Left forelimb (tissue), 1 donor: ENCODE measurements around the gene TMEM87B.
"Not testable (repeated sequence)": the region's sequence is repeated elsewhere in the genome, so short reads cannot be mapped to it uniquely, and the experiment has no call there.

ENCODE experiments used
- DNase-seq: peaks from one replicate; pipeline ENCODE4 v3.0.0-alpha.2; 2018; ENCODE audit warnings: low spot score

The TMEM87B gene

DNA sequence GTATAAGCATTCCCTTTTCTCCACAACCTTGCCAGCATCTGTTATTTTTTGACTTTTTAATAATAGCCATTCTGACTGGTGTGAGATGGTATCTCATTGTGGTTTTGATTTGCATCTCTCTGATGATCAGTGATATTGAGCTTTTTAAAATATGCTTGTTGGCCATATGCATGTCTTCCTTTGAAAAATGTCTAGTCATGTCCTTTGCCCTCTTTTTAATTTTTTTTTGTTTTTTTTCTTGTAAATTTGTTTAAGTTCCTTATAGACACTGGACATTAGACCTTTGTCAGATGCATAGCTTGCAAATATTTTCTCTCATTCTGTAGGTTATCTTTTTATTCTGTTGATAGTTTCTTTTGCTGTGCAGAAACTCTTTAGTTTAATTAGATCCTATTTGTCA, 14.7 kb downstream of the TMEM87B start:
- not testable (repeated sequence) for DNase-seq

DNA sequence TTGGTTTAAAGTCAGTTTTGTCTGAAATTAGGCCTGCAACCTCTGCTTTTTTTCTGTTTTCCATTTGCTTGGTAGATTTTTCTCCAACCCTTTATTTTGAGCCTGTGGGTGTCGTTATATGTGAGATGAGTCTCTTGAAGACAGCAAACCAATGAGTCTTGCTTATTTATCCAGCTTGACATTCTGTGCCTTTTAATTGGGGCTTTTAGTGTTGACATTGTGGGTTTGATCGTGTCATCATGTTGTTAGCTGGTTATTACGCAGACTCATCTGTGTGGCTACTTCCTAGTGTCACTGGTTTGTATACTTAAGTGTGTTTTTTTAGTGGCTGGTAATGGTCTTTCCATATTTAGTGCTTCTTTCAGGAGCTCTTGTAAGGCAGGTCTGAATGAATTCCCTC, 18.8 kb downstream of the TMEM87B start:
- no peak for DNase-seq

DNA sequence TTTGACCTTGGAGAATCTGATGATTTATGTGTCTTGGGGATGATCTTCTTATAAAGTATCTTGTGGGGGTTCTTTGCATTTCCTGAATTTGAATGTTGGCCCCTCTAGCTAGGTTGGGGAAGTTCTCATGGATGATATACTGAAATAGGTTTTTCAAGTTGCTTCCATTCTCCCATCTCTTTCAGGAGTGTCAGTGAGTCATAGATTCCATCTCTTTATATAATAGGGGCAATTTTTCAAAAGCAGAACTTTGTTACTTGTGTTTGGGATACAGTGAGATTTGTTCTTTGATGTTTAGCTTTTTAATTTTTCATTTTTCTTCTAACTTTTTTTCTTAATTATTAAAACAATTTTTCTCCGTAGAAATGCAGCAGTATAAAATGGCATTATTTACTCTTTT, 19.4 kb downstream of the TMEM87B start:
- no peak for DNase-seq

DNA sequence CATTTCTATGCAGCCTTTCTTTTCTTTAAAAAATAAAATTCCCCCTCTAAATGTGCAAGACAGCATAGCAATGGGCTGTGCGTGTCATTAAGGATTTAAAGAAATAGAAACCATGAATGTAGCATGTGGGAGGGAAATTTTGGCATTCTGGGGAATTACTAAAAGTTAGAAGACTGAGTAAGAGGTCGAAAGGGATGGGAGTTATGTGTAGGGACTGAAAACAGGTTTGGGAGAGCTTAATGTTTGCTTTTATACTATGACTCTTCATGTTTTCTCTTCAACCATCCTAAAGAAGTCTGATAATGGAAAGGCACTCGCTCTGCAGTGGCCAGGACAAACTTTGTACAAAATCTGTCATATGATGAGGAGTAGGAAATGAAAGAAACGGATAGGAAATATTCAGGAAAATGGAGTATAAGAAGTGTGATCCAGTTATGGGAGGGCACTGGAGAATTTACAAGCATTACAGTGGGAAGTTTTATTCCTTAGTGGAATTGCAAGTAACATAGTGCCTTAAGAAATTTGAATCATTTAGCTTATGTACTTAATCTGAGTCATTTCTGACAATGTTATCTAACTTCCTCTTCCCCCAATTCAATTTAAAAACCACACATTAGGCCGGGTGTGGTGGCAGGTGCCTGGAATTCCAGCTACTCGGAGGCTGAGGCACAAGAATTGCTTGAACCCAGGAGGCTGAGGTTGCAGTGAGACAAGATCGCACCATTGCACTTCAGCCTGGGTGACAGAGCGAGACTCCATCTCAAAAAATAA, 20.6 kb downstream of the TMEM87B start:
- no peak for DNase-seq

DNA sequence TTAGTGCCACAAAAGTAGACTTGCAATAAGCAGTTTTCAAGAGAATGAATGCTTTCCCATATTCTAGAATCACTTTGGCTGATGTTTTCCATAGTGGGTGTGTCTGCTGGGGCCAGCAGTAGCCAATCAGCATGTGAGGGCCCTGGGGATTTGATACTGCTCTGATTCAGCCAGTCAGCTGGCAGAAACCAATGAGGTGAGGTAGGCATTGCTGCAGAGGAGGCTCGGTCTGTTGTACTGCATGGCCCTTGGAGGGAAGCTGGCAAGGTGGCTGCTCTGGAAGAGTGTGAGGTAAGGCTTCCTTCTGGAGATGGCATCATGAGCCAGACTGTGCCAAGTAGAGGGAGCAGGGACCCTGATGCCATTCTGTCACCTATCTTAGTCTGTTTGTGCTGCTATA, 22.7 kb downstream of the TMEM87B start:
- DNase-seq: no peak

DNA sequence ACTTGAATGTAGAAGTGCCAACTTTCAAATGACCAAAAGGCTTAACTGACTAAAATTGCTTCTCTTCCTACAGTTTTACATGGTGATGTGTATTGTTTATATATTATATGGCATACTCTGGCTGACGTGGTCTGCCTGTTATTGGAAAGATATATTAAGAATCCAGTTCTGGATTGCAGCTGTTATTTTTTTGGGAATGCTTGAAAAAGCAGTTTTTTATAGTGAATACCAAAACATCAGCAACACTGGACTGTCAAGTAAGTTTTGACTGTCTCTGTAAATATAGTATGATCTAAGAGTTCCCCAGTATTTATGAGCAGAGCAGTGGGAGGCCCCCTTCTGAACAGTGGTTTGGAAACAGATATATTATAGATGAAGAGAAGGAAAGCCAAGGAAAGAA, 26.2 kb downstream of the TMEM87B start:
- DNase-seq: no peak

DNA sequence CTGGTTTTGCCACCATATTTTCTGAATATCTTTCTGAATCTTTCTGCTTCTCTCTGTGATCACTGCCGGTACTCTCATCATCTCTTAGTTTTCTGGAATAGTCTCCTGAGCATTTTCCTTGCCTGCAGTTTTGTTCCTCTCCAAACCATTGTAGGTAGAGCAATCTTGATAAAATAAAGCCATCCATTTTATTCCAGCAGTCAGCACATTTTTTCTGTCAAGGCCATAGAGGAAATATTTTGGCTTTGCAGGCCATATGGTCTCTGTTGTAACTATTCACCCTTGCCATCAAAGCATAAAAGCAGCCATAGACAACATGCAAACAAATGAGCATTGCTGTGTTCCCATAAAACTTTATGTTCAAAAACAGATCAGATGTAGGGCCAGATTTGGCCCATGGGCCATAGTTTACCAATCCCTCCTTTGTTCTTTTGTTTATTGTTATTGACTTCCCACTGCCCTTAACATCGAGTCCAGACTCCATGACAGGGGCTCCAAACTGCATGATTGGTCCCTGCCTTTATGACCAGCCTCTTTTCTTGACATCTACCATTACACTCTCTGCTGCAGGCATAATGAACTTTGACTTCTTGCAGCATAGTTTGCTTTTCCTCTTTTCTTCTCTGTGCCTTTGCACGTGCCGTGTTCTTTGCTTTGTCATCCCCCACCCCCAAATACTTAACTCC, 29.8 kb downstream of the TMEM87B start:
- no peak for DNase-seq

DNA sequence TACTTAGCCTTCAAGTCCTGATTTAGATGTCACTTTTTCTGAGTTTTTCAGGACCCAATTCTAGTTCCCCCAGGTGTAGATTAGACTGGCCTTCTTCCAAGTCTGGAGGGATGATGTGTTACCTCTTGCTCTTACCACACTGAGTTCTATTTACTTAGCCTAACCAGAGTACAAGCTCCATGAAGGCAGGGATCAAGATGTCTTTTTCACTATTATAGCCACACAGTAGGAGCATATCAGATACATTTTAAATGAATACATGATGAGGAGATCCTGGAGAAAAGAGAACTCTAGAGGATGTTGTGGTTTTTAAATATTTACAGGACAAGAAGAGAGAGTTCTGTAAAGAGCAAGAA, 30.3 kb downstream of the TMEM87B start:
- DNase-seq: no peak

DNA sequence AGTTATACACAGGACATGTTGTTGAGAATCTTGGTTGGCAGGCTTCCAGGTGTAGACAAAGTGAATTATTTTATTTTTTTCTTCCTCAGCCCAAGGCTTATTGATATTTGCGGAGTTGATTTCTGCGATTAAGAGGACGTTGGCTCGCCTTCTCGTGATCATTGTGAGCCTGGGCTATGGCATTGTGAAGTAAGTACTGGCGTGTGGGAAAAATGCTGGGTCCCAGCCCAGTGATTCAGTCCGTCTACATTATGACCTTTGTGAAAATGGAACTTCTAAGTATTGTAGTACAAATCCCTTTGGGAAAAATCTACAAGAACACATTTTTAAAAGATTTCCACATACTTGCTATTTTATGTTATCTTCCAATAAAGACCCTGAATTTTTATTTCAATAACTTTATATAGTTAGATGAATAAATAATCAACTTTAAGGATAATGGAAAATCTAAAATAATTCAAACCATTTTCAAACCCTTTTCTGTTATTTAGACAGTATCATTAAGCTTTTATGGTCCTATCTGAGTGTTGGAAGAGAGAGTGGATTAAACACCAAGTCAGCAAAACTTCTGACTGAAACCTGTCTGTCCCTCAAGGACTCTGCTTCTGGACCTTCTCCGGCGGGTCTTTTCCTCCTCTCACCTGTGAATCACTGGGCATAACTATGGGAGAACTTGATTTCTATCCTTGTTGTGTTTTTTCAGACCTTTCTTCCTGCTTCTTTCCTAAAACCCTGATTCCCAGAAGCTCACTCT, 31.0 kb downstream of the TMEM87B start:
- DNase-seq: no peak

DNA sequence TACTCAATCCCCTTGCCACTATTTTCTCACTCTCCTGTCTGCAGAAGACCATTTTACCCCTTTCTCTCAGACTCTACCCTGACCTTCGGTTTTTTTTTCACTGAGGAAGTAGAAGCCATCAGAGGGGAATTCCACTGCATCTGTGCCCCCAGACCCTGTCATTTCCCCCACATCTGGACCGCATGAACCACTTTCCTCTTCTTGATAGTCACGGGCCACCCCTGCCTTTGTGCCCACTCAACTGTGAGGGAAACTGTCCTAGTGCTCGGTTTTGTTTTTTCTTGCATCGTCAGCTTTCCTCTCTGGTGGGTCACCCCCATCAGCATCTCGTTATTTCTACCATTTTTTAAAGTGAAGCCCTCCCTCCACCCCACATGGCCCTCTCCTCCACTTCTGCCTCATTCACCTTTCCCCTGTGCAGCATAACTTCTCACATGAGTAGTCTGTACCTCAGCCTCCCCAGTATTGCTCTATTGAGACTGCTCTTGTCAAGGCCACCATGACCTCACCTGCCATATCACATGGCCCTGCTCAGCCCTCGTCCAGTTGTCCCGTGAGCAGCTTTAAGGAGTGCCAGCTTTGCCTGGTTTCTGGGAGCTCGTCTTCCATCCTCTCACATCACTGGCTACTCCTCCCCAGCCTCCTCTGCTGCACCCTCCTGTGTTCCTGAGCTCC, 32.4 kb downstream of the TMEM87B start:
- DNase-seq: no peak

DNA sequence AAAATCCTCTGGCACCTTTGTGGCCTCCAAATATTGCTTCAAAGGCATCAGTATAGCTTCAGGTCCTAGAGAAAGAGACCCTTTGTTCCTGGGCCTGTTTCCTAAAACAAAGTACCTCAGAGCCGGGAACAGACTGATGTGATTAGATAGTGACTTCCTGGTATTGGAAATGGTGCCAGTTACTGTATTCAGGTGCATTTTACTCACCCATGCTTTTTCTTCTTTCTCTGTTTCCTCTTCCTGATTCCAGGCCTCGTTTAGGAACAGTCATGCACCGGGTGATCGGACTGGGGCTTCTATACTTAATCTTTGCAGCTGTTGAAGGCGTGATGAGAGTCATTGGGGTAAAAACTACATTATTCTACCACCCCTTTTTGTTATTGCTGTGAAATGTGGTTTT, 34.3 kb downstream of the TMEM87B start:
- no peak for DNase-seq

DNA sequence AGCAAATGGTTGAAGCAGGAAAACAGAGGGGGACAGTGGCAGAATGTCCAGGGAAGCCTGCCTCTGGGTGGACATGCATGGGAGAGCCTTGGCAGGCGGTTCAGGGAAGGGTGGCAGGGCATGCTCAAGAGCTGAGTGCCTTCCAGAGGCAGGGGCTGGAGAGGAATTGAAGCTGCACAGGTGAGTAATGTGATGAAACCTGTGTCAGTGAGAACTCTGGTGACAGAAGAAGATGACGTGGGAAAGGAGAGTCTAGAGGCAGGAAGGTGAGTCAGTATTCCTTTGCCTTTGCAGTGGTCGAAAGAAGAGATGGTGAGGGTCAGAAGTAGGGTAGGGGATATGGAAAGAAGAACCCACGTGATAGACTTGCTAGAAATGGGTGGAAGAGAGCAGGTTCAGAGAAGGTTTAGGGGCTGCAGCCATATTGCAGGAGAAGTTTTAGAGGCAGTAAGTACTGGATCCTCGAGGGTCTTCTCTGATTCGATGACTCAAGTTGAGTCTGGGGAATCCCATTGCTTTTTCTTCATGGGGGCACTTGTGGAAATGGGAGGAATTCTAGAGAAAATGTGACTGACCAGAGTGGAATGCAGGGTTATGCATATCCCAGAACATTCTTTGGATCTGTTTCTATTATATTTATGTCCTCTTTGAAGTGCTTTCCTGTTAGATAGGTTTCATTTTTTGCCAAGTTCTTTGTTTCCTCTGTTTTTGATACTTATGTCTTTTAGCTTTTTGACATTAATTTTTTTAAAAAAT, 37.4 kb downstream of the TMEM87B start:
- no peak for DNase-seq

DNA sequence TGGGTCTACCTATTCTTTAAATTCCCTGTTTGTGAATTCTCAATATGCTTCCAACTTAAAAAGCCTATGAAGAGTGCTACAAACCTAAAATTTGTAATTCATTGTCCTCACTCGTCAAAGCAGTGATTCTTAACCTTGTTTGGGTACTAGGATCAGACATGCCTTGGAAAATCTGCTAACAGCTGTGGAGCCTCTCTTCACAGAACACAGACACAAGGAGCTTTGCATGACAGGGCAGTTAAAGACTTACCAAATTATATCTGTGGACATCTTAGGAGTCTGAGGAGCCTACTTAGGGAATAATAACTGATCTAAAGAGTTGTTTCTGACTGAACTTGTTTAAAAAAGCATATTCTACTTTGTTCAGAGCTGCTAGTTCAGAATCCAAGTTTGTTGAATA, 38.1 kb downstream of the TMEM87B start:
- DNase-seq: no peak

DNA sequence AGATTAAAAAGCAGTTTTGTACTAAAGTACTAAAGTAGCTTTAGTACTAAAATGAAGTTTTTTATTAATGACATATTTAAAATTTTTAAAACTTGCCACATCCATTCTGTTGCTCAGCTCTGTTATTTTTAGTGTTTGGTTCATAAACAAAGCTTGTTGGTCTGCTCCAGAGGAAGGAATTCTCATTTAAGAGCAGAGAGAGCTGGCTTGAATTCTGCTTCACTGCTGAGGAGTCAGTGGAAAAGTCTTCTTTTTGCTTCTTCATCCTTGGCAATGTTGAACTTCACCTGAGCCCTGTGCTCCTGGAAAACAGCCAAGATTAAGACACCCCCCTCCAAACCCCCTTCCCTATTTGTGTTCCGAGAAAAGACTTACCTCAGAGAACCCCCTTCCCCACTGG, 40.6 kb downstream of the TMEM87B start:
- no peak for DNase-seq

DNA sequence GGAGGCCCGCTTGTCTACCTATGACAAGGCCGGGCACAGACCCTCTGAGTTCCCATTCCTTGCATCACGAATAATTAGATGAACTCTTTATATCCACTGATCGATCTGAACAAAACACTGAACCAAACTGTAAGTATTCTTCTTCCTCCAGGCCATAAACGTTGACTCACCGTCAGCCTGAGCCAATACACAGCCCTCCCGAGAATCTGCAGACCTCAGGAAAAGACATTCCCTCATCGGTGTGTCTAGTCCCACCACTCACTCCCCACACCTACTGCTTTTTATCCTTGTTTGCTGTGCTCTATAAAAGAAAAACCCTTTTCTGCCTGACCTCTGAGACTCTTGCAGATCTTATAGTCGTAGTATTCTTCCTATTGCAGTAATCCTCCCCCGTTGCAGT, 41.0 kb downstream of the TMEM87B start:
- DNase-seq: no peak

DNA sequence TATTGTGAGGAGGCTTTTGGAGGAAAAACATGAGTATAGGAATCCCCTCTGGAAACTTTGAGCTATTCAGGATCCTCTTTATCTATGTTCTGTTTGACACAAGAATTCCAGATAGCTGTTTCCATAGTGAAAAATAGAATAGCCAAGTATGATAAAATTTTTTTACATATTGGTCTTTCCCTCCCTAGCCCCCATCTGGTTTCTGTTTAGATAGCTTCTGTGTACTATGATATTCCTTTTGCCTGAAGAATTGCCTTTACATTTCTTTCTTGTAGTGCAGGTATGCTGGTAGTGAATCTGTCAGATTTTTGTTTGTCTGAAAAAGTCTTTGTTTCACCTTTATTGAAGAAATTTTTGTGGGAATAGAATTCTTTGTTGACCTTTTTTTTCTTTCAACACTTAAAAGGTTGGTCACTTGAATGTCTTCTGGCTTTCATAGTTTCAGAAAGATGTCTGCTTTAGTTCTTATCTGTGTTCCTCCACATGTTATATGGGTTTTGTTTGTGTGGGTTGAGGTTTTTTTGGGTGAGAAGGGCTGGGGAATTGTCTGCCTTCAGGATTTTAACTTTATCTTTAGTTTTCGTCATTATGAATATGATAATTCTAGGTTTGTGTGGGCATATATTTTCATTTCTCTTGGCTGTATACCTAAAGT, 53.2 kb downstream of the TMEM87B start:
- DNase-seq: no peak

DNA sequence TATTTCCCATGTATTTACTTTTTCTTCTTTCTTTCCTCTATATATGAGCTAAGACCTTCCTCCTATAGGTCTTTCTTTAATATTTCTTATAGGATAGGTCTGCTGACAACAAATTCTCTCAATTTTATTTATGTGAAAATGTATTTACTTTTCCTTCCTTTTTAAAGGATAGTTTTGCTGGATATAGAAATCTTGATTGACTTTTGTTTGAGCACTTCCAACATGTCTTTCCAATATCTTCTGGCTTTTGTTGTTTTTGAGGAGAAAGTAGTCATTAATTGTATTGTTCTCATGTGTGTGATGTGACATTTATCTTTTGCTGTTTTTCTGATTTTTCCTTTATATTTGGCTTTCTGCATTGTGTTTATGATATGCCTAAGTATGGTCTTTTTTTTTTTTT, 54.2 kb downstream of the TMEM87B start:
- DNase-seq: no peak

DNA sequence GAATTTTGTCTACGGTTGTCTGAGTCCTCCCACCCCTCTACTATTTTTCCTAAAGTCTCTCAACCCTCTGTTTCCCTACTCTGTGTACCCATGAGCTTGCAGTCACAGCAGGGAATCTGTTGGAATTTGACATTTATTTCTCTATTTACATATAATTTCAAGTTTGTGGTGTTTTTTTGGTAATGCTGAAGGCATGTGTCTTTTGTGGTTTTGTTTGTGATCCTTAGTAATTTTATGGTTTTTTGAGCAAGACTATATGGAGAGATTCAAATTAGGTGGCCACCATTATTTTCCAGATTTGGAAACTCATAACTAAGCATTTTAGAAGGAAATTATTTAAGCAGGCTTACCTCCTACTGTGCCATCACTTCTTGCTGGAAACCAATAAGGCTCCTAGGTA, 55.9 kb downstream of the TMEM87B start:
- DNase-seq: no peak

DNA sequence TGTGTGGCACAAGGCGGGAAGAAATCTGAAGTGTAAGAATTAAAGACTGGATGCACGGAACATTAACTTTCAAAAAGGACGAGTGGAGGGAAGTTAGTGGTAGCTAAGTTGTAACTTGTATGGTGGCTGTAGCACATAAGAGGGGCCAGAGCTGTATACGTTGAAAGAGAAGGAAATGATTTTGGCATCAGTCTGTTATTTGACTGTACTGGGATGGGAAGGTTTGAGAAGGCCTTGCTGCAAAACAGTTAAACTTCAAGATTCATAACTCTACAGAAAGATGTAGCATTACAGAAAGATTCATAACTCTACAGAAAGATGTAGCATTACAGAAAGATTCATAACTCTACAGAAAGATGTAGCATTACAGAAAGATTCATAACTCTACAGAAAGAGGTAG, 58.3 kb downstream of the TMEM87B start:
- DNase-seq: not testable (repeated sequence)

DNA sequence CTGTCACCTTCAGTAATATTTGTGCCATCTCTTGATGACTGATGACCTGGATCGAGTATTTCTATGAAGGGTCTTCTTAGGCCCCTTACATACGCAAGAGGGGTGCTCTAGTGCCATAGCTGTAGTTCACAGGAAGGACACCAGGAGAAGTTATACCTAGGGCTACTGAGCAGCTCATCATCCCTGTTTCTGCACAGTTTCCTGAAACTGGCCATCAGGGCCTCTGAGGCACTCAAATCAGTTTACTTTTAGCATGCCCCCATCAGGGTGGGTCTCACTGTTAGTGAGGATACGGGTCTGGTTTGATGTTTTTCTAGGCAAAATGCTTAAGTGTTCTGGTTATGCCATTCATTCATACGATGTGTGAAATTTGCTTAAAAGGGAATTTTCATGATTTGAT, 63.1 kb downstream of the TMEM87B start:
- no peak for DNase-seq

DNA sequence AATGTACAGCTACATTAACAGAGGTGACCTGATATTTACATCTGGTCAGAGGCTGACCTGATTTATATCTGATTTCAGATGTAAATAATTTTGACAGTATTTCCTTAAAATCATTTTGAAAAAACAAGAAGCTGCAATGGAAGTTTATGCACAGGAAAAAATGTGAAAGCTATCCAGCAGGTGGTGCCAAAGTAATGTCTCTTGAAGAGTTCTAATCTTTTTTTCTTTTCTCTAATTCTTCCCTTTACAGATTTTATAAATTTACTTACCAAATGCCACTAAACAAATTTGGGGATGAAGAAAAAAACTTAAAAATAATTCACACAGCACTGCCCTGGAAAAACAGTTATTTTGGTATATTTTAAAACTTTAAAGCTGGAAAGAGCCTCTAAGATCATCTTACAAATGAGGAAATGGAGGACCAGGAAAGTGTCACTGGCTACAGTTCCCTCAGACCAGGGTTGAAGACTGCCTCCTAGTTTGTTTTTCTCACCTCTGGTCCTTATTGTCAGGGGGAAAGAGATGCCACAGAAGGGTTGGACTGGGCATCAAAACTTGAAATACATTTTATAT, 66.7 kb downstream of the TMEM87B start:
- DNase-seq: no peak
